ENCODE measurements around the gene C2CD4C.
"Not testable (repeated sequence)": the region's sequence is repeated elsewhere in the genome, so short reads cannot be mapped to it uniquely, and the experiment has no call there.

Gene C2CD4C

DNA sequence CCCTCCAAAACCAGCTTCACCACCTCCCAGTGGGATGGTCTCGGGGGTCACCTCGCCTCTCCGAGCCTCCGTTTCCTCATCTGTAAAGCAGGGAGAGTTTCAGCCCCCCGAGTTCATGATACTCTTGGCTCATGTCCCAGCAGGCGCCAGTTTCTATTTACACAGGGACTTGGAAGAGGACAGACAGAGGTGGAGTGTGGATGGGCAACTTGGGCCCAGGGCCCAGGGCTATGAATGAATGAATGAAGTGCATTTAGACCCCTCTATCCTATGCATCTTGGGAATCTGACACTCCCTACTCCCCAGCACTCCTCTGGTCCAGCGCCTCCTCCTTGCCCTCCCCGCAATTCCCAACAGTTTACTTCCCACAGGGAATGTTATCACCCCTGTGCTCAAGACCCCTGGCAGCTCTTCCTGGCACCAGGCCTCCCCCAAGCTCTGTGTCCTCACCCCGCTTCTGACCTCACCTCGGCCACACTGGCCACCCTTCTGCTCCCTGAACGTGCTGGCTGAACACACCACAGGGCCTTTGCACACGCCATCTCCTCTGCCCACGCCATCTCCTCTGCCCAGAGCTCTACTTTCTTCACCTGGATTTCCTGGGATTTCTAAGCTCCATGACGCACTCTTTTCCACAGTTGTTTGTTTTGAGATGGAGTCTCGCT is 4.9 kb upstream of the C2CD4C start:
- no peak for DNase-seq (ENCODE audit: low spot score)

DNA sequence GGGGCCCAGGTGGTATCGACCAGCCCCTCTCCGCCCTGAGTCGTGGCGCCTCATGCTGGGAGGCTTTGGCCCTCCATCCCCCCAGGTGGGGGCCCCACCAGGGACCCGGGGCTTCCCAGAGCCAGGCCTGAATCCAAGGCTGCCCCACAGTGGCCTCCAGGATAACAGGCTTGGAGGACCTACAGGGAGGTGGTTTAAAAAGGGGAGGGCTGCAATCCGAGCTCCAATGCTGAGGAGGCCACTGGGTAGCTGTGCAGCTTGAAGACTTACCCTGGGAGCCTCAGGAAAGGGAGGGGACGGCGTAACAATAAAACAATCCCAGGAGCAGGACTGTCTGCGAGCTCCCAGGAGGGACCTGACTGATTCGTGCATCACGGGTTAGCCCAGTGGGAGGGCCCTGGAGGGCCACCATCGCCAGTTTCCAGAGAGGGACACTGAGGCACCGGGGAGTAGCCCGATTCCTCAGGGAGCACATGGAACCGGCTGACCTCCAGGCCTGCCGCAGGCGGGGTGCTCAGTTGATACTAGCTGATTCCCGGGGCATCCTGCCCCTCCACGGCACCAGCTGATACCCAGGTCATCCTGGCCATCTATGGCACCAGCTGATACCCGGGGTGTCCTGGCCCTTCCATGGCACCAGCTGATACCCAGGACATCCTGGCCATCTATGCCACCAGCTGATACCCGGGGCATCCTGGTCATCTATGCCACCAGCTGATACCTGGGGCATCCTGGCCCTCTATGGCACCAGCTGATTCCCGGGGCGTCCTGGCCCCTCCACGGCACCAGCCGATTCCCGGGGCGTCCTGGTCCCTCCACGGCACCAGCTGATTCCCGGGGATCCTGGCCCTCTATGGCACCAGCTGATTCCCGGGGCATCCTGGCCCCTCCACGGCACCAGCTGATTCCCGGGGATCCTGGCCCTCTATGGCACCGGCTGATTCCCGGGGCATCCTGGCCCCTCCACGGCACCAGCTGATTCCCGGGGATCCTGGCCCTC is 3.7 kb upstream of the C2CD4C start:
- DNase-seq (ENCODE audit: low spot score), result no peak

DNA sequence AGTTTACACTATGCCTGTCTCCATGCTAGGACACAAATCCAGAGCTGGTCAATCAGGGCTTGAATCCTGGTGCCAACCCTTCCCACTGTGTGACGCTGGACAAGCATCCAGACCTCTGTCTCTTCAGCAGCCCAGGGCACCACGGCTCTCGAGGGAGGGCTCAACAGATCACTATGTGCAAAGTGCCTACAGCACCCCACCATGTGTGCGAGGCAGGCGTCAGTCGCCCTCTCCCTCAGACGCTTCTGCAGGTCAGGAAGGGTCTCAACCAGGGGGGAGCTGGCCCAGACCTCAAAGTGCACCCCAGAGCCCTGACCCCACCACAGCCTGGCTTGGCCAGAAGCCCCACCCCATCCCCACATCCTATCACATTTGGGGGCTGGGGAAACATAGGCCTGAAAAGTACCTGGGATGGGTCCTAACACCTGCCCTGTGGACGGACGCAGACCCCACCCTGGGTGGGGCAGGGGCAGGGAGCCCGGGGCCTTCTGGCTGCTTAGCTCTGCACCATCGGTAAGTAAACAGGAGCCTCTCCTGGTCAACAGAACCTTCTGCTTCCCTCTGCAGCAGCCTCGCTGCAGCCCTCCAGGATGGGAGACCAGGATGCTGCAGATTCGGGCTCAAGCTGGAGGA is 2.9 kb upstream of the C2CD4C start:
- DNase-seq (ENCODE audit: low spot score), result no peak

DNA sequence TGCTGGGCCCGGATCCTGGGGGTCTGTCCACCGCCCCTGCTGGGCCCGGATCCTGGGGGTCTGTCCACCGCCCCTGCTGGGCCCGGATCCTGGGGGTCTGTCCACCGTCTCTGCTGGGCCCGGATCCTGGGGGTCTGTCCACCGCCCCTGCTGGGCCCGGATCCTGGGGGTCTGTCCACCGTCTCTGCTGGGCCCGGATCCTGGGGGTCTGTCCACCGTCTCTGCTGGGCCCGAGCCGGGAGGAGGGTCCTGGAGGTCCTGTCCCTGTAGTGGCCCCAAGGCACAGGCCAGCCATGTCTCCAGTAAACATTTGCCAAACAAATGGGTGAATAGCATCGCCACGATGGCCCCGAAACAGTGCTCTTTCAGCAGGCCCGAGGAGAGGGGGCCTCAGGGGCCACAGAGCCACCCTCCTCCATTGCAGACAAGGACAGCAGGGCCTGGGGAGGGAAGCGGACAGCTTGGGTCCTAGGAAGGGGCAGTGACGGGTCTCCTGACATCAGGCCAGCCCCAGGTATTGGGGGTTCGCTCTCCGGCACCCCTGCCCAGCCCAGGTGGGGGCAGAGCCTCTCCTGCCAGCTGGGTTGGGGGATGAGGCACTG is 2.3 kb upstream of the C2CD4C start:
- not testable (repeated sequence) for DNase-seq (ENCODE audit: low spot score)

DNA sequence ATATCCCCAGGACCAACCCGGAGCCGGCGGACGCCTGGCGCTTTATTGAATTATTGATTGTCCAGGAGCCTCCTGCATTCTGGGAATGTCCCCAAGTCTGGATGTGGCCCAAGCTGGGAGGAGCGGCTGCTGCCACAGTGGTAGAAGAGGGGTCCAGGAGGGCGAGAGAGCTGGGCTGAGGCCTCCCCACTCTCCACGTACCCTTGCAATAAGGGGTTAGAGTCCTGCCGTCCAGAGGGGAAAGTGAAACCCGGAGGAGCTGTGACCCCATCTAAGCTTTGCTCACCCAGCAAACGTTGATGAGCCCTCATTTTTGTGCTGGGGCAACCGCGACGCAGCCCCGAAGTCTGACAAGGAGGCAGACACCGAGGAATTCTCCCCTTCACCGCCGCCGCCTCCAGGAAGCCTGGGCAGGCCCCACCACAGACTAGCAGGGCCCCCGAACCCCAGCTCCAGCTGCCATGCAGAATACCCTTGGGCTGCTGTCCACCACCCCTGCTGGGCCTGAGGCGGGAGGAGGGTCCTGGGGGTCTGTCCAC is 1.4 kb upstream of the C2CD4C start:
- DNase-seq (ENCODE audit: low spot score), result no peak

DNA sequence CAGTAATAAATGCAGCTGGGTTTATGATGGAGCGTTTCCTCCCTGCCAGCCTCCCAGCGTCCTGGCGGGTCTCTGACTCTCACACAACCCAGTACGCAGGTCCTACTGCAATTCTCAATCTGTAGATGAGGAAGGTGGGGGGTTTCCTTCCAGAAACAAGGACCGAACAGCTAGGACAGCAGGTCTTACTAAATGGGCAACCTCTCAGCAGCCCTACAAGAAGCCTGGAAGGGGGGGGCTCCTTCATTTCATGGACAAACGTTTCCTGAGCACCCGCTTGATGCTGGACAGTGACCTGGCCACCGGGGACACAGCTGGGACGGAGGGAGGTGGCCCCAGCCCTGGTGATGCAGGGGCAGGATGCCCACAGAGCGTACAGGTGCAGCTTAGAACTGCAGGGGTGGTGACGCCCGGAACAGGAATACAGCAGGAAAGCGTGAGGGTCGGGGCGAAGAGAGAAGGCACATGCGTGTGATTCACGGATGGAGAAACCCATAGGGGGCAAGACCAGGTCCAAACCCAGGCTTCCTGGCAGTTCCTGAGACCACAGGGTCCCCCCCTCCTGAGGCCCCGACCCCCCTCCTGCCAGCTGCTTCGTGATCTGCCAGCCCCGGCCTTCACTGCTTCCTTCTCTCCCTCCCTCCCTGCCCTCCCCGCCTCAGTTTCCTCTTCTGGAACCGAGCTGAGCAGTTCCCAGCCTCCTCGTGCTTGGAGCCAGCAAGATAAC is 732 bp upstream of the C2CD4C start:
- DNase-seq (ENCODE audit: low spot score), result no peak

DNA sequence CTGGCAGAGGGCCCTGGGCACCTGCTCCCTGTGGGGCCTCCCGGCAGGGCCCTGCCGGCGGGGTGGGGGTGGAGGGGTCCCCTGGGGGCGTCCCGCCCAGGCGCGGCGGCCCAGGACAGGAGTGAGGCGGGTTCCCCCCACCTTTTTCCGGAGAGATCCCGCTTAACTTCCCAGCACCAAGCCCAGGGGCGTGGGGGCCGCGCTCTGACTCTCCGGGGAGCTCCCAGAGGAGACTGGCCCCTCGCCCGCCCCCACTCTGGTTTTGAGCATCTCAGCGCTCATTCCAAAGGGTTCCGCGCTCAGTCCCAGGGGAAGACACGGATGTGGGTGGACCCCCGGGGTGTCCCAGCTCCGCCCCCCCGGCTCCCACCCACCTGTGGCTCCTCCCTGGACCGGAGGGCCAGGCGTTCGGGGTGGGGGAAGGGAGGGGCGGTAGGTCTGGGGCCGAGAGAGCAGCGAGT is 476 bp downstream of the C2CD4C start:
- DNase-seq (ENCODE audit: low spot score), result no peak

DNA sequence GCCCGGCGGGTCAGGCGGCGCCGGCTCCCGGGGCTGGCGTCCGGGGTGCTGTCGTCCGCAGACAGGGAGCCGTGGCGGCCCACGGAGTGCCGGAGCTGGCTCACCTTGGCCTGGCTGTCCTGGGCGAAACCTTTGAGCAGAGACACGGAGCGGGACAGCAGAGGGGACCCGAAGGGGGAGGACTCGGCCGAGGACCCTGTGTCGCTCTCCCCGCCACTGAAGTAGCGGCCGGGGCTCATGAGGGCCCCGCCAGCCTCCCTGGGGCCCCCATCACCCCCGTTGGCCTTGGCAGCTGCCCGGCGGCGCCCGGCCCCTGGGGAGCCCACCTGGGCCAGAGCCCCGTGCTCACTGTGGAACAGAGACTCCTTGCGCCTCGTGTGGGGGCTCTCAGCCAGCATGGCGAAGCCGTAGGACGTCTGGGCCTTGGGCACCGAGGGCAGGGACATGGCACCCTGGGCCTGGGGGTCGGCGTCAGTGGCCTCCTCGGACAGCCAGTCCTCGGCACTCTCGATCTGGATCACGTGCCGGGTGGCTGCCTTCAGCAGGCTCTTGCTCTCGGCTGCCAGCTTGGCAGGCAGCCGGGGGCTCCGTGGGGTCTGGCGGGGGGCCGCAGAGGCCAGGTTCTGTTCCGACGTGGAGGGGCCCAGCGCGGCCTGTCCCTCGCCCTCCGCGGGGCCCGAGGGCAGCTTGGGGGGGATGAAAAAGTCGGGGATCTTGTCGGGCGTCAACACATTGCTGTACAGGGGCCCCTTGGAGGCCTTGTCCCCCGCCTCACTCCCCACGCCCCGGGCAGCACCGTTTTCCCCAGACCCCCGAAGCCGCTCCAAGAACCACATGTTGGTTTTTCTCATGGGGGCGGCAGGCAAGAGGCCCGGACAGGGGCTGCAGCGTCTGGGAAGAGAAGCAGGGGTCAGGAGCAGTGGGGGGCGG is 1.2 kb downstream of the C2CD4C start:
- DNase-seq (ENCODE audit: low spot score), result no peak

DNA sequence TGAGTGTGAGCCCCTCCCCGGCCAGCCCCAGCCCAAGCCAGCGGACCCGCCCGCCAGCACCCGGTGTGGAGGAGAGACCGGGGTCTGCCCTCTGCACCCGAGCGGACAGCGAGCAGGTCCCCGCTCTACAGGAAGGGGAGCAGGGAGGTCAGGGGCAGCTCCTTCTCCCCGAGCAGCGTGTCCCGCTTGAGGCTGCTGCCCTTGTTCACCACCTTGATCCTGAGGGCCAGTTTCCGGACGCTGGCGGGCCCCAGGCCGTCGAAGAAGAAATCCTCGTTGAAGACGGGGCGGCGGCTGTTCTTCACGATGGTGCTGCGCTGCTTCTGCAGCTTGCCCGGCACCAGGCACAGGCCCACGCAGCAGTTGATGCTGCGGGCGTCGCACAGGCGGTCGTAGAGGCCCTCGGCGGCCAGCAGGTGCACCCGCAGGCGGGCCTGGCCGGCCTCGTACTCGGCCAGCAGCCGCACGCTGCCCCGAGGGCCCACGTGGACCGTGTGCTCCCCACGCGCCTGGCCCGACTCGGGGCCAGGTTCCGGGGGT is 1.9 kb downstream of the C2CD4C start:
- no peak for DNase-seq (ENCODE audit: low spot score)

DNA sequence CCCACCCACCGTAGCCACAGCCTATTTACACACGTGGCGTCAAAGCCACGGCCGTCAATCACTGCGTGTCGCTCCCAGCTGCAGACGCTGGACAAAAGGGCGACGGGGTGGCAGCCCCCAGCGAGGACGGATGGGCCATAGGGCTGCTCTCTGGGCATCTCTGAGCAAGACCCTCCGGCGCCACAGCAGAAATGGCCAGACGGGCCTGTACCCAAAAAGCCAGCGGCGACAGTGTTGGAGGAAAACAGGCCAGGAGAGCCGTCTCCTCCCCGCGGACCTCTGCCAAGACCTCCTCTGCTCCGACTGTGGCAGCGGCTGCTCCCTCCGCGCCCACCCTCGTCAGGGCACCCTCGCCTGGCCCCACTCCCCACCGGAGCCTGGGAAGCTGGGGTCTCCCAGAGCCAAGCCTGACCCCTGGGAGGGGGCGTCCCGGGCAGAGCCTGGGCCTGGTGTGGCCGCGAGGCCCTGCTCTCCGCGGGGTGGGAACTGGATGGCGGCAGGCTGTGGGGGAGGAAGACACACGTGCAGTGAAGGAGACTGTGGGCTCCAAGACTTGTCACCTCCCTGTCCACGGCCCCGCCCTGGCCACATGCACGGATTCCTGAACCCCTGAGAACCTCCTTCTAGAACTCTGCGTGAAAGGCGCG is 2.7 kb downstream of the C2CD4C start:
- no peak for DNase-seq (ENCODE audit: low spot score)

DNA sequence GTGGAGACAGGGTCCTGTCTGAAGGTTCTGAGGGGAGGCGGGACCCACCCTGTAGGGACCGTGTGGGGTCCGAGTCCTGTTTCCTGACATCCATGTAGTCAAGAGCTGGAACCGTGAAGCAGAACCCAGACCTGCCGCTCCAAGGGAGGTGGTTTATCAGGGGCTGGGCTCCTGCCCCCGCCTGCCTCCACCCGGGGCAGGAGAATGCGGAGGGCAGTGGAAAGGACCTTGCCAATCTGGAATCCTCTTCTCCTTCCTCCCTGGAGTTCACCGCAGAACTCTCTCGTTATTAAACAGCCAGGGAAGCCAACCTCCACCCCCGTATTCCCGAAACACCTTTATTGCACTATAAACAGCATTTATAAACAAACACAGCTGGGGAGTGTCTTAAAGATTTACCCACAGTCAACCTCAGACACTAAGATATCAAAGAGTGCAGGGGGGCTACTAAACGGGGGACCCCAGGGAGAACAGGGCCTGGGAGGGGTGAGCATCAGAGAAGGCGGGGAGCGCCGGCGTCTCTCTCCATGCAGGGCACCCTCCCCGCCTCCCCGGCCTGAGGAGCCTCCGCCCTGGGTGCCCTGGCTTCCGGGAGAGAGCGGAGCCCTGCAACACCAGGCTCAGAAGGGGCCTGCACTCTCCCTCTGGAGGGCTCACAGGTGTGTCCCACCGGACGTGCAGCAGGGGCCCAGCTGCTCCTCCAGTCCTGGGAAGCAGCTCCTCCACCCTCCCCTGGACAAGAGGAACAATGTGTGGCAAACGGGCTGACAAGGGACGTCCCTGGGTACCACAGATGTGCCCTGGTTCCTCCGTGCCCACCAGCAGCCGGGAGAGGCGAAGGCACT is 3.6 kb downstream of the C2CD4C start:
- DNase-seq (ENCODE audit: low spot score), result no peak

DNA sequence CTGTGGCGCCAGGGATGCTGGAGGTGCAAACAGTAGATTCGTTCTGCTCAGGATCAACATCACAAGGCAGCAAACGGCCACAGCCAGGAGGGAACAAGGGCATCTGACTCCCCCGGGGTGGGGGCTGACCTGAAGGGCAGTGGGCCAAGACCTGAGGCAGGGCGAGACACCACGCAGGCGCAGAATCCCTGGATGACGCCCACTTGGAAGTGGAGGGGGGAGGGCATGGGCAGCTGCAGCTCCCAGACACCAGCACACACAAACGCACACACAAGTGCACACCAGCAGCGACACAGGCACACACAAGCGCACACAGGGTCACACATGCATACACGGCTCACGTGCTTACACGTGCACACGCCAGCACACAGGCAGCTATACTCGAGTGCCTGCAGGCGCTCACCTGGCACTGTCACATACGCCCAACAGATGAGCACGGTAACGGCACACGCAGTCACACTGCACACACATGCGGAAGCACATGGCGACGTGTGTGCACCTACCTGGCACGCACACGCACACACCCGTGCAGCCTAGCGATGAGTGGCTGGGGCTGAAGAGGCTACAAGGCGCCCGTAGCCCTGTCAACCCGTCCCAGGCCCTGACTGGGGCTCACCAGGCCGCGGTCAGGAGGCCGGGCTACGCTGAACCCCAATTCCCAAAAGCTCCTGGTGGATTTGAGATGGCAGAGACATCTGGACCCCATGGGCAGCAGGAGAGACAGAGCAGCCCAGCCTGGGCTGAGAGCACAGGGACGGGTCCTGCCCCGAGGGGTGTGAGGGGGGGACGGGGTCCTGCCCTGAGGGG is 5.5 kb downstream of the C2CD4C start:
- no peak for DNase-seq (ENCODE audit: low spot score)

DNA sequence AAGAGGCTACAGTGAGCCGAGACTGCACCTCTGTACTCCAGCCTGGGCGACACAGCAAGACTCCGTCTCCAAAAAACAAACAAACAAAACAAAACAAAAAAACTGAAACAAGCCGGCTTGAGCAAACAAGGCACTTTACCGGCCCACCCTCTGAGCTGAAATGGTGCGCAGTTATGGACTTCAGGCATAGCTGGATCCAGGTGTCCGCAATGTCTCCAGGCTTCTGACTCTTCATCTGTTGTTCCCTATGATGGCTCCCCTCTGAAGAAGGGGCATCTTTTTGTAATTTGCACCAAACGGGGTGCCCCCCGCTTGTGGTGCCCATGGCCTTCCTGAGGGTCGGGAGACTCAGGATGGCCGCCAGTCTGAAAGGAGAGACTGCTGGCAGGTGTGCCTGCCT is 6.2 kb downstream of the C2CD4C start:
- no peak for DNase-seq (ENCODE audit: low spot score)

DNA sequence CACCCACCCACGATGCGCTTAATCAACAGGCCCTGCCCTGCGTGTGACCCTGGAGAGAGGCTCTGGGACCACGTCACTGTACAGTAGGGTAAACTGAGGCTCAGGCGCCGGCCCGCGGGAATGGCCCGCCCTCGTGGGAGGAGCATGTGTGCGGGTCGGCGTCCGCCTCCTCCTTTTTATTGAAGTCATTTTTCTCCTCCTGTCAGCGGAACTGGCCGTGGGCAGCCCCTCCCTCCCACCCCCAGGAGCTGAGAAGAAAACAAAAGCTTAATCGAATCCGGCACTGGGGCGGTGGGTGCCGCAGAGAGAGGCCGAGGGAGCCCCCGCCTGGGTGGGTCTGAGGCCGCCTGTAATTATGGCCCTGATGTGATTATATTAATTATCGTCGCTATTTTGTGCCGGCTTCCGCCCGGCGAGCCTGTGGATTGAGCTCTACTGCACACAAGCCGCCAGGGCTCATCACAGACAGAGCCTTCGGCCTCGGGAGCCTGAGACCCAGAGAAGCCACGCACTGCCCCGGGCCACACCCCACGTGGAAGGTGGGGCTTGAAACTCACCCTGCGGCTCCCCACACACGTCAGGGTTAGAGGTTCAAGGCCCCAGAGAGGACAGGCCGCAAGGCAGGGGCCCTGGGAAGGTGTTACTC is 7.0 kb downstream of the C2CD4C start:
- DNase-seq (ENCODE audit: low spot score), result no peak

DNA sequence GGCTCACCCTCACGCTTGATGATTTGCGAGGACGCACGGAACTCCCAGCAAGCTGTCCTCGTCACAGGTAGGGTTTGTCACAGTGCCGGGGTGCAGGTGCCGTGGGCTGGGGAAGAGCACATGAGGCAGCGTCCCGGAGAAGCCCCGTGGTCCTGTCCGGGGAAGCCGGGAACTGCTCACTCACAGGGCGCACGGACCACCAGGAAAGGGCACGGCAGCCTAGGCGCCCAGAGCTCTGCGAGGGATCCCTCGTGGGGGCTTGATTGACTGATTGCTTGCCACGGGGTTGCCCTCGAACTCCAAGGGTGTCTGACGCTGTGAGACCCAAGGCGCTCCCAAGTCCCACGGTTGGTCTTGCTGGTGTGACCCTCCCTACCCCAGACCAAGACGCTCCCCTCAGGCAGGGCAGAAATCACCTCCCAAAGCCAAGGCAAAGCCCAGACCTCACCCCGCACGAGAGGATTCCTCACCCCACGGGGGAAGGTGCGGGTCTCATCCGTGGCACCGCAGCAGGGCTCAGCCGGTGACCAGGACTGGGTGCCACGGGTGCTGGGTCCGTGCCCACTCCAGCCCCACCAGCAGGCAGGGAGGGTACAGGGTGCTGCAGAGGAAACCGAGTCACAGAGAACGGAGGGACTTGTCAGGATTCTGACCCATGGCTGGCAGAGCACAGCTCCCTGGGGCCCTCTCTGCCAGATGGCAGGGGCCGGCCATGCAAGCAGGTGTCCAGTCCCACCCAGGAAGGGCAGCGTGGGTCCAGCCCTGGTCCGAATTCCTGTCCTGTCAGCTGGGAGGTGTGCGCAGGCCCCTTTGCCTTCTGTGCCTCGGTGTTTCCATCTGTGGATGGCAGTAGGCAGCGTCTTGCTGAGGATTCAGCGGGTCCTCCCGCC is 7.7 kb downstream of the C2CD4C start:
- DNase-seq (ENCODE audit: low spot score), result no peak

DNA sequence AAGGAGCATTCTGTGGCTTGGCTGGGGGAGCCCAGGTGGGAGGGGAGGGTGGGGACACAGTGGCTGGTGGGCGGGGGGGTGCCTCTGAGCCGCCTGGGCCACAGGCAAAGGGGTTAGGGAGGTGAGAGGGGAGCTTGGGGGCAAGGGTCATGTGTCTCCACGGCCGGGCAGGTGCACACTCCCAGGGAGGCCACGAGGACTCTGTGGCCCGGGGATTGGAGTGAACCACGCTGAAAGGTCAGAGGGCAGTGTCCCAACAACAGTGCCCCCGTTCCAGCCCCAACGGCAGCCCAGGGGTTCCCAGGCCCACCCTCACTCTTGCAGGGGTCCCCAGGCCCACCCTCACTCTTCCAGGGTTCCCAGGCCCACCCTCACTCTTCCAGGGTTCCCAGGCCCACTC is 9.6 kb downstream of the C2CD4C start:
- no peak for DNase-seq (ENCODE audit: low spot score)
